GM12878 (cell line): ENCODE measurements around the gene MAP4K4. TPM values are rescaled to one million over a fixed set of nuclear protein-coding genes. Genes with fewer than 3 reads are reported as not detected.
A peak's percentile ranks its signal among the peaks of the same experiment; 100 is the strongest.

Experiments used
- ATAC-seq: fragments of 200-7000 bp; cut with Tn5 transposase; 3 replicates; pipeline ENCODE4 v1.9.1; 2020; ENCODE audit warnings: mild to moderate bottlenecking, moderate library complexity
- BruUV-seq: library from RNA; stranded (reverse); fragments of 400-500 nt; replicated peaks from 2 replicates; lab custom pipeline; 2021; lab: Mats Ljungman, UMichigan
- CTCF ChIA-PET: fragments of 300-600 bp; sonication (Branson Sonifier 250); formaldehyde crosslinking; extraction: SDS; loops from one replicate; lab custom pipeline; 2021; ENCODE audit warnings: inconsistent platforms; lab: Yijun Ruan, JAX
- POLR2A ChIA-PET: fragments of 350-600 bp; formaldehyde crosslinking; extraction: SDS; loops from one replicate; lab custom pipeline; 2021; ENCODE audit warnings: inconsistent platforms; lab: Charles Lee
- RAD21 ChIA-PET: fragments of 300-600 bp; sonication (Branson Sonifier 250); formaldehyde crosslinking; loops from one replicate; lab custom pipeline; 2023; ENCODE audit warnings: antibody characterized with exemption; ENCODE audit not compliant: unreplicated experiment; lab: Charles Lee
- SMC1A ChIA-PET: fragments of 300-600 bp; sonication (Branson Sonifier 250); formaldehyde crosslinking; loops from one replicate; lab custom pipeline; 2023; ENCODE audit not compliant: unreplicated experiment, uncharacterized antibody; lab: Charles Lee
- DNase-seq: peaks from one replicate; pipeline ENCODE4 v3.0.0-alpha.2; 2011; ENCODE audit warnings: low read depth, low spot score
- FAIRE-seq: peaks from 3 replicates; lab custom pipeline; 2011; peaks lifted over from hg19 to GRCh38; lab: Jason Lieb, UNC
- H2AFZ ChIP-seq: 2 replicates; pipeline ENCODE4 v1.6.0; 2011; ENCODE audit warnings: low read depth, low read length, control low read depth; ENCODE audit not compliant: control insufficient read depth
- H3K27ac ChIP-seq: 2 replicates; pipeline ENCODE4 v1.5.1; 2011; ENCODE audit warnings: control low read depth; ENCODE audit not compliant: control insufficient read depth, insufficient read depth
- H3K27me3 ChIP-seq, 2 experiments: replicated peaks in 1 of 2; 2 replicates each; pipeline versions ENCODE4 v1.6.0 to v1.6.1; 2011; ENCODE audit warnings: low read length in 1 of 2; ENCODE audit not compliant: control insufficient read depth in 2 of 2, insufficient read depth in 2 of 2
- H3K36me3 ChIP-seq, 2 experiments: 2 replicates each; pipeline ENCODE4 v1.5.1; 2011; ENCODE audit warnings: low read length in 1 of 2; ENCODE audit not compliant: control insufficient read depth in 2 of 2, insufficient read depth in 2 of 2
- H3K4me1 ChIP-seq: 2 replicates; pipeline ENCODE4 v1.6.1; 2011; ENCODE audit warnings: mild to moderate bottlenecking, low read length, moderate library complexity, mixed read lengths; ENCODE audit not compliant: control insufficient read depth, insufficient read depth
- H3K4me2 ChIP-seq: 2 replicates; pipeline ENCODE4 v1.6.0; 2011; ENCODE audit warnings: control low read depth; ENCODE audit not compliant: control insufficient read depth, insufficient read depth
- H3K4me3 ChIP-seq: fragments of 200-600 bp; sonication (generic); 2 replicates; pipeline ENCODE4 v1.5.1; 2016
- H3K79me2 ChIP-seq: 2 replicates; pipeline ENCODE4 v1.6.0; 2011; ENCODE audit warnings: low read length; ENCODE audit not compliant: control insufficient read depth, insufficient read depth
- H3K9ac ChIP-seq: 2 replicates; pipeline ENCODE4 v1.8.0; 2011; ENCODE audit warnings: low read length, control low read depth, mixed read lengths; ENCODE audit not compliant: control insufficient read depth, insufficient read depth
- H3K9me3 ChIP-seq: replicated peaks from 3 replicates; pipeline ENCODE4 v1.5.1; 2011; ENCODE audit warnings: mild to moderate bottlenecking, low read length; ENCODE audit not compliant: control insufficient read depth, insufficient read depth
- H4K20me1 ChIP-seq: 2 replicates; pipeline ENCODE4 v1.6.0; 2011; ENCODE audit not compliant: control insufficient read depth, insufficient read depth
- BMI1 ChIP-seq: fragments of 450-650 bp; IDR thresholded peaks from 2 replicates; pipeline ENCODE4 v1.6.1; 2016; ENCODE audit warnings: mild to moderate bottlenecking, moderate library complexity, borderline replicate concordance
- CREB1 ChIP-seq: IDR thresholded peaks from 2 replicates; pipeline ENCODE4 v1.6.1; 2012; ENCODE audit warnings: low read depth, mild to moderate bottlenecking, inconsistent platforms
- CTCF ChIP-seq, 3 experiments: IDR thresholded peaks in 2 of 3; conservative IDR thresholded peaks in 1 of 3; 2 replicates each; pipeline ENCODE4 v1.5.1; 2011; ENCODE audit warnings: low read depth in 3 of 3, low read length in 3 of 3, mild to moderate bottlenecking in 3 of 3, control low read depth in 2 of 3, moderate library complexity in 2 of 3, inconsistent platforms in 1 of 3, mixed read lengths in 1 of 3; ENCODE audit not compliant: control insufficient read depth in 2 of 3, insufficient read depth in 1 of 3; ENCODE audit errors: extremely low read depth in 1 of 3
- FOXM1 ChIP-seq: IDR thresholded peaks from 2 replicates; pipeline ENCODE4 v1.6.1; 2012; ENCODE audit warnings: low read depth, mild to moderate bottlenecking, inconsistent platforms, low read length, moderate library complexity
- IKZF2 ChIP-seq, 2 experiments: fragments of 450-650 bp; IDR thresholded peaks; 2 replicates each; pipeline ENCODE4 v1.6.1; 2017; ENCODE audit warnings: mild to moderate bottlenecking in 2 of 2, moderate library complexity in 2 of 2
- IRF4 ChIP-seq: IDR thresholded peaks from 2 replicates; pipeline ENCODE4 v1.6.1; 2011; ENCODE audit warnings: low read depth, low read length
- KAT2A ChIP-seq: conservative IDR thresholded peaks from 2 replicates; pipeline ENCODE4 v1.6.1; 2011; ENCODE audit warnings: low read depth, low read length; ENCODE audit not compliant: control insufficient read depth
- MTA2 ChIP-seq: fragments of 450-650 bp; IDR thresholded peaks from 2 replicates; pipeline ENCODE4 v1.6.1; 2016; ENCODE audit warnings: low read depth, mild to moderate bottlenecking, moderate library complexity
- MTA3 ChIP-seq: IDR thresholded peaks from 2 replicates; pipeline ENCODE4 v1.6.1; 2012; ENCODE audit warnings: low read length, inconsistent platforms, borderline replicate concordance
- MXI1 ChIP-seq: fragments of 150-350 bp; IDR thresholded peaks from 2 replicates; pipeline ENCODE4 v1.6.1; 2011; ENCODE audit warnings: low read depth, mild to moderate bottlenecking, inconsistent platforms, low read length, improper control_type of control experiment
- NFXL1 ChIP-seq: fragments of 450-650 bp; IDR thresholded peaks from 2 replicates; pipeline ENCODE4 v1.6.1; 2017; ENCODE audit warnings: antibody characterized with exemption, mild to moderate bottlenecking, borderline replicate concordance
- NR2C1 ChIP-seq: fragments of 450-650 bp; IDR thresholded peaks from 2 replicates; pipeline ENCODE4 v1.6.1; 2017; ENCODE audit warnings: antibody characterized with exemption, mild to moderate bottlenecking, moderate library complexity
- NR2F1 ChIP-seq: fragments of 450-650 bp; conservative IDR thresholded peaks from 2 replicates; pipeline ENCODE4 v1.6.1; 2017; ENCODE audit warnings: mild to moderate bottlenecking
- NRF1 ChIP-seq: conservative IDR thresholded peaks from 2 replicates; pipeline ENCODE4 v1.6.1; 2011; ENCODE audit warnings: mild to moderate bottlenecking, low read depth, low read length, improper control_type of control experiment
- POU2F2 ChIP-seq: IDR thresholded peaks from 3 replicates; pipeline ENCODE4 v1.6.1; 2011; ENCODE audit warnings: low read depth, mild to moderate bottlenecking, low read length, borderline replicate concordance
- RUNX3 ChIP-seq: IDR thresholded peaks from 2 replicates; pipeline ENCODE4 v1.6.1; 2012; ENCODE audit warnings: low read length, inconsistent platforms
- SKIL ChIP-seq: fragments of 450-650 bp; IDR thresholded peaks from 2 replicates; pipeline ENCODE4 v1.6.1; 2017; ENCODE audit warnings: mild to moderate bottlenecking, low read depth, inconsistent platforms; ENCODE audit not compliant: poor library complexity, severe bottlenecking
- SUZ12 ChIP-seq: fragments of 200-600 bp; sonication (generic); IDR thresholded peaks from one replicate; pipeline ENCODE4 v1.6.1; 2018; ENCODE audit warnings: antibody characterized with exemption, mild to moderate bottlenecking; ENCODE audit not compliant: unreplicated experiment
- TAF1 ChIP-seq: IDR thresholded peaks from 2 replicates; pipeline ENCODE4 v1.6.1; 2011; ENCODE audit warnings: mild to moderate bottlenecking, low read depth, low read length, borderline replicate concordance
- TCF7 ChIP-seq: IDR thresholded peaks from 2 replicates; pipeline ENCODE4 v1.6.1; 2014; ENCODE audit warnings: antibody characterized with exemption, borderline replicate concordance
- WGBS: methylation state at CpG from one replicate; pipeline ENCODE4 v1.1.6; 2016; ENCODE audit warnings: low lambda C conversion rate; ENCODE audit not compliant: insufficient replicate concordance, insufficient coverage; ENCODE audit errors: missing lambda C conversion rate; 5-methylcytosine and 5-hydroxymethylcytosine counted together
- in situ Hi-C: fragments of 300-500 bp; cut with MboI; formaldehyde crosslinking; loops from 9 replicates; pipeline ENCODE4 v1.14.3; 2018; ENCODE audit warnings: mixed read lengths
- intact Hi-C: fragments of 100-400 bp; cut with micrococcal nuclease; formaldehyde crosslinking; loops from one replicate; pipeline ENCODE4 v1.14.2; 2022; ENCODE audit not compliant: unreplicated experiment
- polyA plus RNA-seq, 11 experiments: library from polyadenylated mRNA; depleted of rRNA in 4 of 11; unstranded in 6 of 11; stranded (reverse) in 5 of 11; fragments of >200 nt; fragmentation: Nextera tagmentation in 4 of 11; fragmentation: Illumina TruSeq in 1 of 11; extraction: Ambion mirVana in 4 of 11; extraction: Trizol in 1 of 11; gene quantifications; 1 replicate in 1 of 11; 2 replicates in 10 of 11; pipeline versions ENCODE4 v1.2.1 to v1.2.3, GENCODE V29; 2011 to 2016; ENCODE audit warnings: inconsistent platforms in 2 of 11, missing spikeins in 2 of 11, low read depth in 1 of 11
- total RNA-seq, 4 experiments: library from RNA; depleted of rRNA in 3 of 4; stranded (reverse); fragments of >200 nt in 3 of 4; fragmentation: Illumina TruSeq in 1 of 4; extraction: Trizol in 1 of 4; gene quantifications; 2 replicates each; pipeline versions ENCODE4 v1.2.1 to v1.2.3, GENCODE V29; 2013 to 2021
- TF ChIP-seq, protein P1 (sequence below): IDR thresholded peaks from 2 replicates; pipeline ENCODE4 v1.6.1; 2012; ENCODE audit warnings: low read length, inconsistent platforms

MAP4K4 gene
- total and polyA plus RNA-seq, 10 of the 15 experiments (the other 5 are each of a cell fraction or from before 2014, with no cell fraction given), result 1.9 to 50.4 (median 9.7) TPM

GRCh38 chr2:101770726-101771125 lies 73.2 kb downstream of the MAP4K4 start:
- intact Hi-C loops (loop anchor here (2.0 kb wide), 1 partner anchor 60 kb away; no protein-coding TSS in a partner anchor), in situ Hi-C loops (no loop called here)
- ChIA-PET SMC1A (interaction anchor here (0.7 to 6.7 kb wide), 21 partner anchors 9 to 470 kb away, joined by 3 to 102 read pairs (median 4); no protein-coding TSS in a partner anchor), RAD21 (interaction anchor here (0.6 to 4.2 kb wide), 16 partner anchors 9 to 470 kb away, joined by 3 to 31 read pairs (median 8); no protein-coding TSS in a partner anchor), POLR2A (interaction anchor here (1.3 kb wide), 1 partner anchor 58 kb away, joined by 4 read pairs; no protein-coding TSS in a partner anchor), CTCF (interaction anchor here (0.6 to 12.9 kb wide), 31 partner anchors 11 to 470 kb away, joined by 3 to 204 read pairs (median 4); no protein-coding TSS in a partner anchor)
- H3K27ac ChIP-seq, result no peak overlapping the region
- H3K79me2 ChIP-seq, result no peaks in the 10 kb centered on the region
- peak; percentile 95 for ATAC-seq
- DNase-seq, result peak; percentile 30
- no TSS peak for BruUV-seq
- no peak overlapping the region for H3K4me3 ChIP-seq
- no peaks in the 10 kb centered on the region for H3K4me1 ChIP-seq
- no peaks in the 10 kb centered on the region for H3K27me3 ChIP-seq
- no peaks in the 10 kb centered on the region for H3K9me3 ChIP-seq
- no peaks in the 10 kb centered on the region for H4K20me1 ChIP-seq
- 0% methylated on average over 2 of the region's 2 CpGs for WGBS
- H3K4me2 ChIP-seq, result no peak overlapping the region
- H2AFZ ChIP-seq, result no peak overlapping the region
- H3K9ac ChIP-seq, result no peak overlapping the region
- peak; percentile 76 for FAIRE-seq
- H3K36me3 ChIP-seq, result no peaks in the 10 kb centered on the region
- TF ChIP-seq IKZF2 (IDR thresholded peaks at IDR 0.05), result peak; percentile 20 to 42; a peak in 2 of 4 replicates
- no peak for TF ChIP-seq NFXL1
- TF ChIP-seq IRF4, result 0 out of 2 replicates have a peak, but pooled peaks have one; percentile 50
- no peak for TF ChIP-seq CREB1
- TF ChIP-seq NRF1, result no peak
- TF ChIP-seq MTA3, result no peak
- TF ChIP-seq, protein P1, sequence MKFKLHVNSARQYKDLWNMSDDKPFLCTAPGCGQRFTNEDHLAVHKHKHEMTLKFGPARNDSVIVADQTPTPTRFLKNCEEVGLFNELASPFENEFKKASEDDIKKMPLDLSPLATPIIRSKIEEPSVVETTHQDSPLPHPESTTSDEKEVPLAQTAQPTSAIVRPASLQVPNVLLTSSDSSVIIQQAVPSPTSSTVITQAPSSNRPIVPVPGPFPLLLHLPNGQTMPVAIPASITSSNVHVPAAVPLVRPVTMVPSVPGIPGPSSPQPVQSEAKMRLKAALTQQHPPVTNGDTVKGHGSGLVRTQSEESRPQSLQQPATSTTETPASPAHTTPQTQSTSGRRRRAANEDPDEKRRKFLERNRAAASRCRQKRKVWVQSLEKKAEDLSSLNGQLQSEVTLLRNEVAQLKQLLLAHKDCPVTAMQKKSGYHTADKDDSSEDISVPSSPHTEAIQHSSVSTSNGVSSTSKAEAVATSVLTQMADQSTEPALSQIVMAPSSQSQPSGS, result no peak
- TF ChIP-seq CTCF (IDR thresholded peaks at IDR 0.05 in 2 of 3, conservative IDR thresholded peaks at IDR 0.05 in 1 of 3; ENCODE audit: control insufficient read depth in 2 of 3, extremely low read depth in 1 of 3, insufficient read depth in 1 of 3, low read depth in 3 of 3, low read length in 3 of 3), result peak; percentile 54 to 70 (median 56); a peak in 5 of 6 replicates
- no peak for TF ChIP-seq SKIL
- no peak for TF ChIP-seq MXI1
- no peak for TF ChIP-seq MTA2
- TF ChIP-seq TAF1, result no peak
- TF ChIP-seq SUZ12, result no peak
- no peak for TF ChIP-seq TCF7
- no peak for TF ChIP-seq NR2F1
- peak; percentile 63 for TF ChIP-seq RUNX3
- peak; percentile 42; the same call in 1 of the 3 replicates for TF ChIP-seq POU2F2
- no peak for TF ChIP-seq BMI1
- TF ChIP-seq NR2C1, result no peak
- no peak for TF ChIP-seq FOXM1
- no peak for TF ChIP-seq KAT2A
